HepG2 (cell line): Measurements from ENCODE around the gene MBLAC1. TPM values are rescaled to one million over a fixed set of nuclear protein-coding genes. Genes with fewer than 3 reads are reported as not detected.
A peak's percentile ranks its signal among the peaks of the same experiment; 100 is the strongest.

Source experiments
- CENPX ChIP-seq: sonication (generic); formaldehyde crosslinking; IDR thresholded peaks from 2 replicates; pipeline ENCODE4 v1.9.0; 2021; ENCODE audit warnings: mild to moderate bottlenecking, missing genetic modification reagents, moderate library complexity
- ELF3 ChIP-seq: IDR thresholded peaks from 2 replicates; pipeline ENCODE4 v1.6.1; 2016; ENCODE audit warnings: missing genetic modification reagents, missing compliant biosample characterization
- FOSL2 ChIP-seq: sonication (generic); formaldehyde crosslinking; IDR thresholded peaks from 2 replicates; pipeline ENCODE4 v1.4.0; 2020; ENCODE audit warnings: missing genetic modification reagents
- KAT8 ChIP-seq: IDR thresholded peaks from 2 replicates; pipeline ENCODE4 v1.6.1; 2016; ENCODE audit warnings: missing genetic modification reagents, missing compliant biosample characterization
- MAFF ChIP-seq: IDR thresholded peaks from 2 replicates; pipeline ENCODE4 v1.6.1; 2011; ENCODE audit warnings: low read depth, low read length, improper control_type of control experiment
- MBNL3 ChIP-seq: fragments of 250-450 bp; sonication (Bioruptor Pico); conservative IDR thresholded peaks from 2 replicates; pipeline ENCODE4 v1.8.0; 2022; ENCODE audit warnings: mild to moderate bottlenecking, inconsistent platforms
- MIER3 ChIP-seq: IDR thresholded peaks from 2 replicates; pipeline ENCODE4 v1.6.1; 2016; ENCODE audit warnings: missing compliant biosample characterization, borderline replicate concordance
- PAXIP1 ChIP-seq: sonication (generic); formaldehyde crosslinking; conservative IDR thresholded peaks from 2 replicates; pipeline ENCODE4 v1.4.0; 2020; ENCODE audit warnings: mild to moderate bottlenecking, missing genetic modification reagents, moderate library complexity
- PHF8 ChIP-seq: sonication (generic); formaldehyde crosslinking; IDR thresholded peaks from 2 replicates; pipeline ENCODE4 v1.5.0; 2020; ENCODE audit warnings: missing genetic modification reagents
- RERE ChIP-seq: IDR thresholded peaks from 2 replicates; pipeline ENCODE4 v1.6.1; 2016; ENCODE audit warnings: low read depth, missing genetic modification reagents, missing compliant biosample characterization
- SRSF4 ChIP-seq: fragments of 200-400 bp; formaldehyde crosslinking; IDR thresholded peaks from one replicate; pipeline ENCODE4 v1.6.1; 2018; ENCODE audit warnings: mild to moderate bottlenecking, low read depth, low read length, moderate library complexity; ENCODE audit not compliant: poor library complexity, severe bottlenecking
- ZNF24 ChIP-seq: fragments of 450-650 bp; IDR thresholded peaks from 2 replicates; pipeline ENCODE4 v1.6.1; 2017; ENCODE audit warnings: antibody characterized with exemption, mild to moderate bottlenecking
- ZNF816 ChIP-seq: sonication (generic); formaldehyde crosslinking; IDR thresholded peaks from 2 replicates; pipeline ENCODE4 v1.8.0; 2022; ENCODE audit warnings: missing genetic modification reagents, mild to moderate bottlenecking, borderline replicate concordance
- polyA plus RNA-seq, 8 experiments: library from polyadenylated mRNA; depleted of rRNA in 3 of 8; stranded (reverse) in 7 of 8; unstranded in 1 of 8; fragments of >200 nt; fragmentation: Illumina TruSeq in 4 of 8; extraction: Trizol in 4 of 8; gene quantifications; 2 replicates each; pipeline versions ENCODE4 v1.2.1 to v1.2.3, GENCODE V29; 2011 to 2016; ENCODE audit warnings: low read depth in 4 of 8, missing spikeins in 1 of 8, mixed read lengths in 1 of 8; ENCODE audit not compliant: insufficient read depth in 1 of 8
- total RNA-seq, 5 experiments: library from RNA; depleted of rRNA; stranded (reverse); fragments of >200 nt; fragmentation: Illumina TruSeq; extraction: Trizol; gene quantifications; 2 replicates each; pipeline ENCODE4 v1.2.3, GENCODE V29; 2016; ENCODE audit warnings: low read depth in 1 of 5
- TF ChIP-seq, protein P1 (sequence below): sonication (generic); formaldehyde crosslinking; IDR thresholded peaks from 2 replicates; pipeline ENCODE4 v1.4.0; 2020; ENCODE audit warnings: missing genetic modification reagents, mild to moderate bottlenecking, borderline replicate concordance
- TF ChIP-seq, protein P2 (sequence below): sonication (generic); formaldehyde crosslinking; IDR thresholded peaks from 2 replicates; pipeline ENCODE4 v1.8.1; 2022; ENCODE audit warnings: mild to moderate bottlenecking, missing genetic modification reagents

MBLAC1 gene
- total and polyA plus RNA-seq, 2 of the 13 experiments (the other 11 are each of a cell fraction or from before 2014, with no cell fraction given): 0.79 to 2.1 TPM

DNA sequence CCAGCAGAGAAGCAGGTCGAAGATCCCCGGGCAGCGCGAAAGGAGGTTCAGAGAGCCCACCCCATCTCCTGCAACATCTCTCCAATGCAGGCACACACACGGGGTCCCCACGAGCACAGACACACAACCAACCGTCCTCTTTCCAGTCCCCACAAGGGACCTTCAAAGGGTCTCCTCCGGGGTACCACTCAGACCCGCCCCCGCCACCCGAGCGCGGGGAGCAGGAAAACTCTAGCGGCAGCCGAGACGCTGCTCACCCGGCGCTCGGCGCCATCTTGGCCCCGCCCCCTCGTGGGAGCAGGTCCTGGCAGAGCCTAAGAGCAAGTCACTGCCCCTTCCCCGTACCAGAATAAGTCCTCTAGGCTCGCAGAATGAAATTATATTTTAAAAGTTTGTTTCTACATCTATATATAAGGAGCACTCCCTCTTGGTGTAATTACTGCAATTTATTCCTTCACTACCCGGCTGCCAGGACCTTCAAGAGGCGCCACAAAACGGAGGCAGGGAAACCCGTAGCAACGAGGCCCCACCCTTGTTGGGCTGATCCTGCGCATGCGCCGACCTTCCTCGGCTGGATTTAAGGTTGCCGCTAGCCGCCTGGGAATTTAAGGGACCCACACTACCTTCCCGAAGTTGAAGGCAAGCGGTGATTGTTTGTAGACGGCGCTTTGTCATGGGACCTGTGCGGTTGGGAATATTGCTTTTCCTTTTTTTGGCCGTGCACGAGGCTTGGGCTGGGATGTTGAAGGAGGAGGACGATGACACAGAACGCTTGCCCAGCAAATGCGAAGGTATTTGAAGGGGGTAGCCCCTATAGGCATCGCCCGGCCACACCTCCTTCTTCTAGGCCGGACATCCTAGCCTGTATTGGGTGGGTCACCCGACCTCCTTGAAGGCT is 7.4 kb upstream of the MBLAC1 start, which contains the start of the genes CNPY4 and TAF6 (continued):
- no peak for TF ChIP-seq RERE
- TF ChIP-seq ELF3: 0 out of 2 replicates have a peak, but pooled peaks have one; percentile 34
- no peak for TF ChIP-seq MAFF
- TF ChIP-seq ZNF816 (CRISPR knock-in tag): no peak
- no peak for TF ChIP-seq SRSF4
- peak; percentile 37; the same call in 1 of the 2 replicates for TF ChIP-seq FOSL2
- TF ChIP-seq MIER3: no peak
- peak; percentile 79 for TF ChIP-seq KAT8
- TF ChIP-seq PHF8 (CRISPR knock-in tag): peak; percentile 83
- TF ChIP-seq, protein P1, sequence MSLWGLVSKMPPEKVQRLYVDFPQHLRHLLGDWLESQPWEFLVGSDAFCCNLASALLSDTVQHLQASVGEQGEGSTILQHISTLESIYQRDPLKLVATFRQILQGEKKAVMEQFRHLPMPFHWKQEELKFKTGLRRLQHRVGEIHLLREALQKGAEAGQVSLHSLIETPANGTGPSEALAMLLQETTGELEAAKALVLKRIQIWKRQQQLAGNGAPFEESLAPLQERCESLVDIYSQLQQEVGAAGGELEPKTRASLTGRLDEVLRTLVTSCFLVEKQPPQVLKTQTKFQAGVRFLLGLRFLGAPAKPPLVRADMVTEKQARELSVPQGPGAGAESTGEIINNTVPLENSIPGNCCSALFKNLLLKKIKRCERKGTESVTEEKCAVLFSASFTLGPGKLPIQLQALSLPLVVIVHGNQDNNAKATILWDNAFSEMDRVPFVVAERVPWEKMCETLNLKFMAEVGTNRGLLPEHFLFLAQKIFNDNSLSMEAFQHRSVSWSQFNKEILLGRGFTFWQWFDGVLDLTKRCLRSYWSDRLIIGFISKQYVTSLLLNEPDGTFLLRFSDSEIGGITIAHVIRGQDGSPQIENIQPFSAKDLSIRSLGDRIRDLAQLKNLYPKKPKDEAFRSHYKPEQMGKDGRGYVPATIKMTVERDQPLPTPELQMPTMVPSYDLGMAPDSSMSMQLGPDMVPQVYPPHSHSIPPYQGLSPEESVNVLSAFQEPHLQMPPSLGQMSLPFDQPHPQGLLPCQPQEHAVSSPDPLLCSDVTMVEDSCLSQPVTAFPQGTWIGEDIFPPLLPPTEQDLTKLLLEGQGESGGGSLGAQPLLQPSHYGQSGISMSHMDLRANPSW (CRISPR knock-in tag): no peak
- TF ChIP-seq, protein P2, sequence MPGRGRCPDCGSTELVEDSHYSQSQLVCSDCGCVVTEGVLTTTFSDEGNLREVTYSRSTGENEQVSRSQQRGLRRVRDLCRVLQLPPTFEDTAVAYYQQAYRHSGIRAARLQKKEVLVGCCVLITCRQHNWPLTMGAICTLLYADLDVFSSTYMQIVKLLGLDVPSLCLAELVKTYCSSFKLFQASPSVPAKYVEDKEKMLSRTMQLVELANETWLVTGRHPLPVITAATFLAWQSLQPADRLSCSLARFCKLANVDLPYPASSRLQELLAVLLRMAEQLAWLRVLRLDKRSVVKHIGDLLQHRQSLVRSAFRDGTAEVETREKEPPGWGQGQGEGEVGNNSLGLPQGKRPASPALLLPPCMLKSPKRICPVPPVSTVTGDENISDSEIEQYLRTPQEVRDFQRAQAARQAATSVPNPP: no peak
- TF ChIP-seq CENPX (CRISPR knock-in tag): no peak
- no peak for TF ChIP-seq PAXIP1
- TF ChIP-seq ZNF24: no peak
- TF ChIP-seq MBNL3 (CRISPR knock-in tag): no peak
